D721Med (cell line): ENCODE measurements around the gene PLCB1.

Experiments used
- DNase-seq: peaks from one replicate; pipeline ENCODE4 v3.0.0; 2011; ENCODE audit warnings: low spot score; ENCODE audit not compliant: insufficient read length
- FAIRE-seq: peaks from 2 replicates; lab custom pipeline; 2011; peaks lifted over from hg19 to GRCh38; lab: Jason Lieb, UNC
- CTCF ChIP-seq: IDR thresholded peaks from 2 replicates; pipeline ENCODE4 v1.5.1; 2012; ENCODE audit warnings: mild to moderate bottlenecking, control low read depth; ENCODE audit not compliant: insufficient read depth; ENCODE audit errors: missing control alignments

The PLCB1 gene

GRCh38 chr20:8534368-8535160 is 402.5 kb downstream of the PLCB1 start:
- TF ChIP-seq CTCF = no peak
- DNase-seq (no peak), FAIRE-seq (no peak)

GRCh38 chr20:8535403-8536261 is 403.6 kb downstream of the PLCB1 start:
- FAIRE-seq (no peak), DNase-seq (no peak)
- peak; percentile 45 for TF ChIP-seq CTCF

- no peak for FAIRE-seq
- DNase-seq = no peak
- TF ChIP-seq CTCF = no peak
Observed at GRCh38 chr20:8536262-8536618, 404.2 kb downstream of the PLCB1 start.

- FAIRE-seq = no peak
- no peak for TF ChIP-seq CTCF
Observed at GRCh38 chr20:8540466-8540865, 408.4 kb downstream of the PLCB1 start.

GRCh38 chr20:8542110-8542486 is 410.0 kb downstream of the PLCB1 start:
- no peak for FAIRE-seq
- DNase-seq = no peak
- TF ChIP-seq CTCF = no peak

More at GRCh38 chr20:8540466-8540865, 408.4 kb downstream of the PLCB1 start:
- no peak for DNase-seq

GRCh38 chr20:8545212-8545611 is 413.1 kb downstream of the PLCB1 start:
- no peak for DNase-seq
- TF ChIP-seq CTCF = no peak

More at GRCh38 chr20:8545212-8545611, 413.1 kb downstream of the PLCB1 start:
- FAIRE-seq = no peak
